ENCODE measurements around the gene KCNA2. TPM values are rescaled to one million over a fixed set of nuclear protein-coding genes. Genes with fewer than 3 reads are reported as not detected.

The KCNA2 gene
- polyA plus RNA-seq (ENCODE audit: insufficient read length in 10 of 10) = 1 to 10 TPM in 3 of 10 donors, under 1 TPM in 7; 0.55 to 1.3 (median 0.82) TPM
- long read RNA-seq, donor 1 = 0 reads
- long read RNA-seq, donor 2 = 0 reads
- long read RNA-seq, donor 3 = 0 reads
- long read RNA-seq, donor 4 = 0 reads
- long read RNA-seq, donor 5 = 0 reads
- long read RNA-seq, donor 6 = 0 reads
- long read RNA-seq, donor 7, partial matches to known transcripts = 0 of 1 reads
- long read RNA-seq, donor 7, other reads (novel, unspliced or antisense) = 0 of 1 reads
- long read RNA-seq, donor 8 = 0 reads
- long read RNA-seq, donor 9 = 0 reads

DNA sequence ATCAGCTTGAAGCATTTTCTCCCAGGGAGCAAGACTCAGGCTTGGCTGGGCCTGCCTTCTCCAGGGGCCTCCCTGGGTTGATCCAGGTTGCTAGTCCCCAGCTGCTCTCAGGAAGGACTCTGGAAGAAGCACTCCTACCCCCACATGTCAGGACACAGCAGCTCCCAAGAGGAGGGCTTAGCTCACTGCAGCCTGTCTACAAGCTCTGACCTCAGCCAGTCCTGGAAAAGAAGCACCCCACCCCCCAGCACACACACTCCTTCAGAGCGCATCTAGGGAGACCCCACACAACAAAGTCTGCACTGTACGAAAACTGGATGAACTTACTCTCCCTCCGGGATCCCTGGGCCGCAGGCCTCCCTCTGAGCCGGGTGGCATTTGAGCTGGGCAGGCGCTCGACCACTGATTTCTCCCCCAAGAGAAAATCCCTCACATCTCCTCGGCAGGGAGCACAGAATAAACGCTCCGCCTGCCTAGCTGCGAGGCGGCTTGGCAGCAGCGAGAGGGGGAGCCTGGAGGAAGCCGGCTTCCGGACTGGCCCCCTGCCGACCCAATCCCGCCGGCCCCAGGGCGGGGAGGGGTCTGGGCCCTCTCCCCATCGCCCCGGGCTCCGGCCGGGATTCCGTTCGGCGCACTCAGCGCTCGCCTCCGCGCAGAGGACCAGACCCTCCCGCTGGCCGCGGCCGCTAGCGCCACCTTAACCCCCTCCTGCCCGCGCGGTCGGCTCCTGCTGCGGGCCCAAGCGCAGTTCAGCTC, at the start of gene KCNA2:
Gene KCNA2 (minus strand): TSS at position 458 of the 756 bp plus-strand sequence. CDS start 1,576 bp downstream, outside the sequence.
- peak; percentile 9 to 85 (median 65) for DNase-seq

DNA sequence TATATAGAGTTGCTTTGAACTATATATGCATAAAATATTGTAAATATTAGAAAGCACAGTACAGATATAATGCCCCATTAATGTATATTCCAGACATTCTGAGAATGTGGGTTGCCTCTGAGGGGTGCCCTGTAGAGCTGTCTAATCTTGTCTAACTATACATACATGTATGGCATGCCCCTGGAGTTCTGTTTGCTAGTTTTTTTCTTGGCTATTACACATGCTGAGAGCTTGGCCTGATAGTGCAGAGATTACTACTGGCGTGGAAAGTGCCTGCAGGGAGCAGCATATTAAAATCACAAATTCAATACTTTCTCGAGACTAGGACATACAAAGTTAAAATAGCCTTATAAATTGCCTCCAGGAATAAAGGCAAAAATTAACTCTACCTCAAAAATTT, 44.5 kb upstream of the KCNA2 start:
- no peak for DNase-seq

DNA sequence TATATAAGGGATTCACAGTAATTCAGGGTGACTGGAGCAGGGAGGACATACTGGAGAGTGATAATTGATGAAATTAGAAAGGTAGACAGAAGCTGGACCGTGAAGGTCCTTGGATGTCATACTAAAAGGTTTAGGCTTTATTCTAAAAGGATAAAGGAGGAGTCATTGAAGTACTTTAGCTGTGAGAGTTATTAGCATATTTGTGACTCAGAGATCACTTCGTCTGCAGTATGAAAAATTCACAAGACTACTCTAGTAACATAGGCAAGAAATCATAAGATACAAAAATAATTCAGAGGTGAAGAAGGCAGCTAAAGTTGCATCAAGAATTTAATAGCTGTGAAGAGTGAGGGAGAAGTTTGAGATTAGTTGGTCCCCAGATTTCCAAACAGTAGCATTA, 42.3 kb upstream of the KCNA2 start:
- DNase-seq = no peak

DNA sequence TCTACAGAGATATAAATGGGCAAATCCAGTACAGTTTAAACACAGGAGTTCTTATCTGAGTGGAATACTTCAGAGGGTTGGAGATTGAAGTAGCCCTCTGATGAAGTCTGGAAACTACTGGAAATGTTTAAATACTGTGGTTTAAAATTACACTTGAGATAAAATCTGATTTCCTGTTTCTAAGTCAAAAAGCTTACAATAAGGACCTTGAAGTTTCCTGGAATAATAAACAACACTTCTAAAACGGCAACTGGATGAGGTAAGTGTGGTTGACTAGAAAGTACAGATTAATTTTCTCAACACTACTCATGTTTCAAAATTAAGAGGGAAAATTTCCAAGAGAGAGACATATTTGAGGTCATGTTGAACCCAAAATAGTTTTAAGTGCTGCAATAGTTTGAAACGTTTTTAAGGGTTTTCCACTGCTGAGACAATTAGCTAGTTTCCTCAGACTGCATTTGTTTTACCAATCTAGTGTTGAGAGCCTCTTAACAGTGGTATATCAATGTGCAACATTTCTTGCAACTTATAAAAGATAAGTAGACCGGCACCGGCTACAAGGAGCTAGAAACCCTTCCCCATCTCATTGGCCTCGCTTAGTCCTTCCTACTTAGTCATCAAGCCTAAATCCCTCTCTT, 41.2 kb upstream of the KCNA2 start:
- DNase-seq = no peak

DNA sequence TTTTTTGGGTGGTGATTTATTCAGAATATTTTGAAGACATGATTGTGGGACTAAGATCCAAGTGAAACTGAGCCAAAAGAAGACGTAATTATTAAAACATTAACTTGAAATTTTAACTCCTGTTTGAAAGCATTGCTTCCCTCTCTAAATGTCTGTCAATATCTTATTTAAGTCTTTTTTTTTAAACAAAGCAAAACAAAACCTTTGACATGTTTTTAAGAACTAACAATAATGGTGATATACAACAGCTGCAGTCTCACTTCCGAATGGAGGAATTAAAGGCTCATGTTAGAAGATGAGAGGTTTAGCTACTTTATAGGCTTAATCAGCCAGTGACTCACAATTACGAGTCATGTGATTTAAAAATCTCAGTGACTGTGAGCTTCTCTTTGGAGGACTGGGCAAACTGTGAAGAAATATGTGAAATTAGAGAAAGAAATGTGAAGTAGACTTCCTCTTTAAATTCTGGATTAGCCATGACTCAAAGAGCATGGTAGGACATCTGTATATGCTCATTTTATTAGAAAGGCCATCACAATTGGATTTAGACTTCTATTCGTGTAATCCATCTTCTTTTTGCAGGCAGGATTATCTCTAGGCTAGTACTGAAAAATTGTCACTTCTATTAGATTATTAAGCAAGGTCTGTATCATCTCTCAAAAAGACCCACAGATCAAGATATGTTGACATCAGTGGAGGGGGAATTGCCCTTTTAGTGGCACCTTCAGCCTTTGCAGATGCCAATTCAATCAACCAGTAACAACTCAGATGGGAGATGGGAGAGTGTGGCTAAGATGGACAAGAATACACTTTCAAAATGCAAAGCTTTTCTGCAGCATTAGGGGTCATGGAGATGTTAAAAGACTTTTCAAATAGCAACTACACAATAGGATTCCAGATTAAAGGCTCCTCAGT, 39.9 kb upstream of the KCNA2 start:
- DNase-seq = peak in 1 of 3 donors; percentile 19

DNA sequence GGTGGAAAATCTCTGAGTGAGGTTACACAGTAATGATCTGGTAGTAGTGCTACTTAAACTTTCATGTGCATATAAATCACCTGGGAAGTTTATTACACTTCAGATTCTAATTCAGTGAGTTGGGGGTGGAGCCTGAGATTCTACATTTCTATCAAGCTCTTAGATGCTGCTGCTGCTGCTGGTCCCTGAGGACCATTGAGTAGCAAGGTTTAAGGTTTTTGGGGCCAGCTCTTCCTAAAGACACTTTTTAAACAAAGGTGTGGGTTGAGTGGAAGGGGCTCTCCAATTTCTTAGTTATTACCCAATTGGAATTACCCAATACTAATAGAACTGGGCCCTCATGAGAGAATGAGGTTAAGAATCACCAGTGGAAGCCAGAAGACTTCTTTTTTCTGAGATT, 39.1 kb upstream of the KCNA2 start:
- no peak for DNase-seq

DNA sequence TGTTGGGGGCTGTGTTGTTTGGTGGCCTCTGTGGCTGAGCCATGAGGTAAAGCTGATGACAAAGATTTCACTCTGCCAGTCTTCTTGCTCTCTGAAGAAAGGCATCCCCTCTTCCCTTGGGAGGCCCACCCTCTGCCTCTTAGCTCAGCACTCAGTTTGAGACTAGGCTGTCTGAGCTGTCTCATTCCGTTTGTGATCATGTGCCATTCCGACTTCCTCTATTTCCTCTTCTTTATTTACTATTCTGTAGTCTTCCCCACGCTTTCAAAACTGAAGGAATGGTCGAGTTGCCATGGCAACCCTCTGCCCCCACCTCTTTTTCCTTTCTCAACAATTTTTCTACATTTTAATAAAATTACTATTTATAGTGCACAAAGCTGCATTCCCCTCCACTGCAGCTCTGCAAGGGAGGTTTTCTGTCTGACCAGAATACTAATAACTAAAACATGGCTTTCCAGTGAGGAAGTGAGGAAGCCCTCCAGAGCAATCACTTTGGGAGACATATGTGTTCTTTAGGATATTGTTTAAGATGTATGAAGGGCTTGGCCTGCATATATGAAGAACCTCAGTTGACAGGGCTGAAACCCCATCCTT, 37.8 kb upstream of the KCNA2 start:
- no peak for DNase-seq

DNA sequence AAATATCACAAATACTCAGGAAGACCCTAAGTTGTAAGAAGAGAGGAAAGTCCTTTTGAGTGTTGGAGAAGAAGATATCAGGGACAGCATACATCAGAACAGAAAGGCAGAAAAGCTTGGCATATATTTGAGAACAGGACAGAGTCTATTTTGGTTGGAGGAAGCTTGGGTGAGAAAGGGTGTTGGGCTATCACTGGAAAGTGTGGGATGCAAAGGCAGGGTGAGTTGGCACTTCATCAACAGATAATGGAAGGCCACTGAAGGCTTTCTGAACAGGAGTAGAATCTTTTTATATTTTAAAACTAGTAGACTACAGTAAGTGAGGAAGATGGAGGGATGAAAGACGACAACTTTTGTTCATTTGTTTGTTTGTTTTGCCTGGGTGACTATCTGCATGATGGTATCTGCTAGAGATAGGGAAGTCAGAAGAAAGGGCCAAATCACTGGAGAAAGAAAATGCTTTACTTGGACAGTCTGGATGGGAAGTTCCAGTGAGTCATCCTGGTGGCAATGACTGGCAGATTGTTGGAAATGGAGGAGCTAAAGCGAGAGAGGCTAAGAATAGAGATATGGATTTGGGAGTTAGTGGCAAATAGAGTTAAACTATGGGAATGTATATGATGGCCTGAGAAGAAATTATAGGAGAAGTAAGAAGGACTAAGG, 33.7 kb upstream of the KCNA2 start:
- no peak for DNase-seq

DNA sequence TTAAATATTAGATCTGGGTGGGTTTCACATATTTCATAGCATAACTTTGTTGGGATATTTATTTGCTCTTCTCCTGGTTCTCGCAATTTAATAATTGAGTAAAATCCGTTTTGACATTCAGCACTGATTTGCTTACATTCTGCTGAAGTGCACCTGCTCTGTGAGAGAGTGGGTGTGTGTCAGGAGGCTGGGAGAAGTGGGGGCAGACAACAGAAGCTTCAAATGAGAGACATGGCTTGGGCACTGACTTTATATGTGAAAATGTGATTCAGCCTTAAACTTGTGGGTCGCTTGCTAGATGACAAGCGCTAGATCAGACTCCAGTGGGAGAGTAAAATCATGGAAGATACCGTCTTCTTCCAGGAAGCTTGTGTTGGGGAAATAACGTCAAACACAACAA, 32.4 kb upstream of the KCNA2 start:
- DNase-seq = no peak

DNA sequence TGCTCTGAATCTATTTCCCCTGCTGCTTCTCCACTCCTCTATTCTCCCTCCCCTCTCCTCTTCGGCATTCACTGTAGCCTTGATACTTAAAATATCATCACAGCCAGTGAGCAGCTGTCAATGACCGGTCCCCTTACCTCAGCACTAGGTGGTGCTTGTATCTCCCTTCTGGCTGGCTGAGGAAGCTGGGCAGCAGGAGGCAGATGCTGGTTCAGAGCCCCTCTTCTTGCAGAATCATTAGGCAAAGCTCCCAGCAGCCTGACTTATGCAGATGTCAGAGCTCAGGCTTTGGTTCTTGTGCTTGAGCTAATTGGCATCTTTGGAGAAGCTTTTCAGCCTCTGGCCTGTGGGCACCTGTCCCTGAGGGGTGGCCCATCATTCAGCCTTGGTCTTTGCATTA, 31.9 kb upstream of the KCNA2 start:
- no peak for DNase-seq

DNA sequence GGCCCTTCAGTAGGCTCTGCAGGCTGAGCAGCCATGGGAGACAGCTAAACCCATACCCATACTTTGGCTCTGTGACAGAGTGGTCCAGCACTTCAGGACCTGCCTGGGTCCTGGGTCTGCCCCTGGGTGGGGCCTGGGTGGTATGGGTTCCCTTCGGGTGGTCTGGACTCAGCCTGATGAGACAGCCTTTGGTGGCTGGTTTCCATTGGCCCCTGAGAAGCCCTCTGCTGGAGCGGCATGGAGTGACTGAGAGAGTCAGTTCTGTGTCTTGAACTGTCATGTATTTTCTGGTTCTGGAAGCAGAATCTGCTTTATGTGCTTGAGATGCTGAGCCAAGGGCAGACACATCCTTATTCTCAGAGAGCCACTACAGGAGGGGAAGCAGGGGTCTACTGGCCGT, 31.3 kb upstream of the KCNA2 start:
- no peak for DNase-seq

DNA sequence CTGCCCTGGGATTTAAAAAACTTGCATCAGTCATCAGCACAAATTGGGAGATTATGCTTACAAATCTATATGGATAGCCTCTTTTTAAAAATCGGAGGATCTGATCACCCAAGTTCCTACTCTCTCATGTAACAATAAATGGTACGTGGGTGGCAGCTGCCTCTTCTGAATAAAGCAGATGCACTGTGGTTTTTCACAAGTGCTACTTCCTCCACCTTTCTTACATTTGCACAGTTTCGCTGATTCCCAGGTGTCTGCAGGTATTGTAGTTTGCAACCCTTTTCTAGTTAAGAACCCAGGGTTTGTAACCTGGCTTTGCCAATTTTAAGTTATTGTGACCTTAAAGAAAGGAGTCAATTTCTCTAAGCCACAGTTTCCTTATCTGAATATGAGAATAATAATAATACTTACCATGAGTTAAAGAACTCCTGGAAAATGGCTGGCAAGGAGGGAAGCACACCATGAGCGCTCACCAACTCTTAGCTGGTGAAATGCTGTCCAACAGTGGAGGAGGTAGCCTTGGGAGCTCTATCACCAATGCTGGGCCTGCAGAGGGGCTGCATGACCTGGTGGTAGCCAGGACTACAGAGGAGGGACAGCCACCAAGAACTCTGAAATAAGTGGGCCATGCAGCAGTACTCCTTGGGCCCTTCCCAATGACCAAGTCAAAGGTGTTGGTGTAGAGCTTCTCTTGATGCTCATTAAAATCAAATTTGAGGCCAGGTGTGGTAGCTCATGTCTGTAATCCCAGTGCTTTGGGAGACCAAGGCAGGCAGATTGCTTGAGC, 30.2 kb upstream of the KCNA2 start:
- no peak for DNase-seq

DNA sequence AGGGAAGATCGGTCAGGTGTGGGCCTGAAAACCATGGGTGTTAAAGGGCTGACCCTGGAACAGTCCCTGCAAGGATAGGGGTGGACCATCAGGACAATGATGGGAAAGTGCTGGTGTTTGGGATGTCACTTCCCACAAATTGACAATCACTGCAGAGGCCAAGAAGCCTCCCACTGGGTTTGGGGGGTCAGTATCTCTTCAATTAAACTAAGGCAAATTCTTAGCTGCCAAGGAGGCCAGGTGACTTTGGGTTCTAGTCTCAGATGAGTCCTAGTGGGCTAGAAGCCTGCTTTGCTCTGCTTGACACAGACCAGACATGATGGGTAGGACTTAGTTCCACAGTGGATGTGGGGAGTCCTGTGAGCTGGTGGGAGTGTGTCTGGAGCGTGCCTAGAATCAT, 29.3 kb upstream of the KCNA2 start:
- no peak for DNase-seq

DNA sequence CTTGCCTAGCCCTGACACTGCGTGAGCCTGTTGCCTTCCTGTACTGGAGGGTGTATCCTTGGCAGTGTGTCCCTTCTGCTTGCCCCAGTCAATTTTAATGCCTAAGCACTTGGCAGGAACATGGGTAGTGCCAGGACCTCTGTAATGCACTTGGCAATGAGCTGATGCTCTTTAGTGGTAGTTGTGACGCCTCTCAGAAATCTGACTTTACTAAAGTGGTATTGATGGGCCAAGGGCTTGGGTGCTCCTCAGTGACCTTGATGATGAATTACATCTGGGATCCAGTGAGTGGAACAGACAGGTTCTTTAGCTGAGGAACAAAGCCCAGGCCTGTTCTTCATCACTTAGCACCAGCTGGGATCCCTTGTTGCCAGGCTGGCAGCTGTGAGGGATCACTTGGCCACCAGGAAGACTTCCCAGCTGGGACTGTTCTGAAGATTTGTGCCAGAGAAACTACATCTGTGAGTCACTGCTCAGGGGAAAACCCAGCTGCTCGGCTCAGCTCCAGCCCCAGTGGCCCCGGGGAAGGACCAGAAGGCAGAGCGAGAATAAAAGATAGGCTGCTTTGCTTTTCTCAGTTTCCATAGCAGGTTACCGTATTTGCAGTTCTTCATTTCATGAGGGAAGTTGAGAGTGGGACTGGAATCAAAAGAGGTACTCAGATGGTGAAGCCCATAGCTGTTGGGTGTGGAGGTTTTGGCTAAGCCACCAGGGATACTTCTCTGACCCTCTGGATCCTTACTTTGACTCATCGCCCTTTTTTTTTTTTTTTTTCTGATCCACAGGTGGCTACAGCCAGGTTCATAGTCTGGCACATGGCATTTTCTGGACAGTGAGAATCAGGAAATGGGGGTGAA, 28.5 kb upstream of the KCNA2 start:
- DNase-seq = peak; percentile 56 to 74 (median 61)

DNA sequence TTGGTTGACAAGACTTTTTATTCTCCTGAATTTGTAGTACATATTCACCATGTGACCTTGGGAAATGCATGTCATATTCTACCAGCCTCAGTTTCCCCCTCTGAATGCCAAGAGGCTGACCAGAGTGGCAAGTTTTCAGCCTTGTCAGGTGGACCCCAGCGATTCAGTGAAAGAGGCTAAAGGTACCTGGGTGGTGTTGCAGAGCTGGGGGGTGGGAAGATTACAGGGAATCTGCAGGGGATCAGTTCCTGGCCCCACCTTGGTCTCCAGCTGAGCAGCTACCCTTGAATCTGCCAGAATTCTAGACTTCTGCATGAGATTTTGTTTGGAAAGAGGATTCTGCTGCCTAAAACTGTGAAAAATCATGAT, 27.9 kb upstream of the KCNA2 start:
- no peak for DNase-seq

DNA sequence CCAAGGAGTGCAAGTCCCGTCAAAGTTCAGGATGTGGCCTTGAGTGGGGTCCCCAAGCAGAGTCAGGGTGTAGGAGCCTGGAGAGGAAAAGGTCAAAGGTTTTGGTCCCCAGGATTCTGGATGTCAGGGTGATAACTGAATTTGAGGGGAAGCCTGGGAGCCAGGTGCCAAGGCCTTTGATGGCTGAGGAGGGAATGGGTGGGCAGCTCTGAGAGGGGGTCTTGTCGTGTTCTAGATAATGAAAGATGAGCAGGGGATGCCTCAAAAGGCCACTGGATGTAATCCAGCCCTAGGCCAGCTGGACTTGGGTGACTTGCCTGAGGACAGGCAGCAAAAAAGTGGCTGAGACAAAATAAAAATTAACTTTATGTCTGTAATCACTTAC, 27.5 kb upstream of the KCNA2 start:
- no peak for DNase-seq

DNA sequence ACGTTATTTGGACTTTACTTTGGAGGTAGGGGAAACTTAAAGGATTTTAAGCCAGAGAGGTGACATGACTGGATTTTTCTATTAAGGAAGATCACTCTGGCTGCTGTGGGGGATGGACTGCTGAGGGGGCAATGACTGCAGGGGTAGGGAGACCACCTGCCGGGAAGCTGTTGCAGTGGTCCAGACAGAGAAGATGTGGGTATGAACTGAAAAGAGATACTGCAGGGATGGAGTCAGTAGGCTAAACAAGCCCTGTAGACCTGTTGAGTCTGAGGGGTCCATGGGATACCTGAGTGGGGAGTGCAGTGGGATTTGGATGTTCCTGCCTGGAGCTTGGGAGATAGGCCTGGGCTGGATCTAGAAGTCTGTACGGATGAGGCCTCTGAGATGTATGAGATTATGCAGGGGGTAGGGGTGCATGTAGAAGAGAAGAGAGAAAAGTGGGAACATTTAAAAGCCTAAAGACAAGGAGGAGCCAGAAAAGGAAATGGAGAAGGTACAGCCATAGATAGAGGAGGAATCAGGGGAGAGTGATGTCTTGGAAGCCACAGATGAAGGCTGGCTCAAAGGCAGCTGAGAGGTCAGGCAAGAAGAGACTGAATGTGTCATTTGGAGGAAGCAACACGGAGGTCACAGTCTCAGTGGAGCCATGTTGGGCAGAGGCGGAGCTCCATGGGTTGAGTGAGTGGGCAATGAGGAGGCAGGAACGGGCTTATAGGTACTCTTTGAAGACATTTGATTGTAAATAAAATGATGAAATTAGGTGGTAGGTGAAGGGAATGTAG, 25.9 kb upstream of the KCNA2 start:
- DNase-seq = no peak

Measured in muscle of back (tissue), 13 donors.